Measurements from ENCODE around the gene TAPT1.
A peak's percentile ranks its signal among the peaks of the same experiment; 100 is the strongest.
"Not testable (repeated sequence)": the region's sequence is repeated elsewhere in the genome, so short reads cannot be mapped to it uniquely, and the experiment has no call there.

The TAPT1 gene

GRCh38 chr4:16207409-16207808 is 18.9 kb downstream of the TAPT1 start:
- no peak for DNase-seq

GRCh38 chr4:16206848-16207247 is 19.4 kb downstream of the TAPT1 start:
- no peak for DNase-seq

- DNase-seq, result no peak
These were observed 20.0 kb downstream of the TAPT1 start for GRCh38 chr4:16206301-16206700.

- DNase-seq, result peak; percentile 36
These were observed 20.7 kb downstream of the TAPT1 start for GRCh38 chr4:16205298-16206164.

- DNase-seq, result no peak
These were observed 21.8 kb downstream of the TAPT1 start for GRCh38 chr4:16204505-16204904.

- DNase-seq, result no peak
These were observed 23.2 kb downstream of the TAPT1 start for GRCh38 chr4:16203083-16203482.

GRCh38 chr4:16202598-16202997 is 23.7 kb downstream of the TAPT1 start:
- no peak for DNase-seq

- no peak for DNase-seq
These were observed 27.2 kb downstream of the TAPT1 start for GRCh38 chr4:16199093-16199492.

GRCh38 chr4:16197876-16198665 is 28.2 kb downstream of the TAPT1 start:
- peak; percentile 12 for DNase-seq

GRCh38 chr4:16196482-16197393 is 29.5 kb downstream of the TAPT1 start:
- DNase-seq, result no peak

- DNase-seq, result no peak
These were observed 31.1 kb downstream of the TAPT1 start for GRCh38 chr4:16195209-16195608.

GRCh38 chr4:16194798-16195197 is 31.5 kb downstream of the TAPT1 start:
- DNase-seq, result not testable (repeated sequence)

- no peak for DNase-seq
These were observed 32.1 kb downstream of the TAPT1 start for GRCh38 chr4:16194214-16194613.

- DNase-seq, result no peak
These were observed 33.4 kb downstream of the TAPT1 start for GRCh38 chr4:16192631-16193518.

GRCh38 chr4:16192057-16192456 is 34.2 kb downstream of the TAPT1 start:
- no peak for DNase-seq

GRCh38 chr4:16187455-16187854 is 38.8 kb downstream of the TAPT1 start:
- no peak for DNase-seq

- no peak for DNase-seq
These were observed 39.3 kb downstream of the TAPT1 start for GRCh38 chr4:16186986-16187385.

- DNase-seq, result no peak
These were observed 42.7 kb downstream of the TAPT1 start for GRCh38 chr4:16183604-16184003.

- no peak for DNase-seq
These were observed 49.6 kb downstream of the TAPT1 start for GRCh38 chr4:16176621-16177020.

- DNase-seq, result no peak
These were observed 54.4 kb downstream of the TAPT1 start for GRCh38 chr4:16171831-16172230.

- no peak for DNase-seq
These were observed 56.8 kb downstream of the TAPT1 start for GRCh38 chr4:16169490-16169889.

All from NCI-H2029 (cell line).